HG03469 (cell line): ENCODE results near the gene ADAM12.
"Not testable (repeated sequence)": the region's sequence is repeated elsewhere in the genome, so short reads cannot be mapped to it uniquely, and the experiment has no call there.

Experiments used
- ATAC-seq: cut with Tn5 transposase; IDR thresholded peaks from one replicate; pipeline ENCODE4 v1.9.1; 2021; ENCODE audit warnings: mild to moderate bottlenecking, moderate library complexity, moderate number of reproducible peaks; ENCODE audit not compliant: unreplicated experiment

Gene ADAM12

GRCh38 chr10:126066456-126066855 lies 321.8 kb downstream of the ADAM12 start:
- ATAC-seq: no peak

DNA sequence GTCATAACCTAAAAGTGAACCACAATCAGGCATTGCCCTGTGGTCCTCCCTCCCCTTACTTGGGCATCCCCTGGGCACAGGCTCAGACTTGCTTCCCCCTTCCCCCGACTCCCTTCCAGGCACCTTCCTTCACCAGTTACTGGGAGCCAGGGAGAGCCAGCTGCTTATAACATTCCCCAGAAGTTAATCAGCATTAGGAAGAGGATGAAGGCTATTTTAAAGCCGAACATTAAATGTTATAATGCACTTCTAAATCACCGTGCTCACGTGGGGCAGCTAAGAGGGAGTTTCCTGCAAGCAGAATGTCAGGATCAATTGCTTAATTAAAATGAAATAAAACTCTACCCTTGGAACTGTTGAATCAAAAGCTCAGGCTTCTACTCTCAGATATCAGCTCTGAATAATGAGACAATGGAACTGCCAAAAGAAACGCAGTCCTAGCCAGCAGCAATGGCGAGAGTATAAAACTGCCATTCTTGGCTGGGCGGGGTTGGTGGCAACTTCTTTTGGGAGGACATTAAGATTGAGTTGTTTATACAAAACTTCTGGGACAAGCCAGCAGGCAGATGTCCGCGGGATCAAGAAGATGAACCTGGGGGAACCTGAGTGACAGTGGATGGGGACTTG lies 322.4 kb downstream of the ADAM12 start:
- no peak for ATAC-seq

GRCh38 chr10:126064512-126064911 lies 323.8 kb downstream of the ADAM12 start:
- ATAC-seq: no peak

- ATAC-seq: no peak
Measured at GRCh38 chr10:126063353-126063791, 324.9 kb downstream of the ADAM12 start.

- ATAC-seq: no peak
Measured at GRCh38 chr10:126062131-126063032, 325.9 kb downstream of the ADAM12 start.

GRCh38 chr10:126061526-126061925 lies 326.8 kb downstream of the ADAM12 start:
- no peak for ATAC-seq

GRCh38 chr10:126060261-126060931 lies 327.9 kb downstream of the ADAM12 start:
- ATAC-seq: no peak

GRCh38 chr10:126059076-126059826 lies 329.0 kb downstream of the ADAM12 start:
- no peak for ATAC-seq

DNA sequence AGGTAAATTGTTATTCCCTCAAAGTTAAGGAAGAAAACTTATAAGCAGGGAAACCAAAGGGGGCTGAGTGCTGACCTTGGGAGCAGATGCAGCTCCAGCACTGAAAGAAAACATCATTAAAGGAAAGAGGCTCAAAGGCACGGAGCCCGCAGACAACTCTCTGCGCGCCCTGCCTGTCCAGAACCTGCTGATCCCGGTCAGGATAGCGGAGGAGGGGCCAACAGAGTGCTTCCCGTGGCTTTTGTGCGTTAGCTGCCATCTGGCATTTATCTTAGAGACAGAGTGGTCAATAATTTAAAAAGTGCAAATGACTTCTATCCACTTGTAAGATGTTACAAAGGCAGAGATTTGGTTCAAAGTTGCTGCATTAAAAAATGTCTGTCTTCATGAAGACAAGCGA lies 329.8 kb downstream of the ADAM12 start:
- ATAC-seq: no peak

GRCh38 chr10:126058104-126058503 lies 330.2 kb downstream of the ADAM12 start:
- ATAC-seq: no peak

DNA sequence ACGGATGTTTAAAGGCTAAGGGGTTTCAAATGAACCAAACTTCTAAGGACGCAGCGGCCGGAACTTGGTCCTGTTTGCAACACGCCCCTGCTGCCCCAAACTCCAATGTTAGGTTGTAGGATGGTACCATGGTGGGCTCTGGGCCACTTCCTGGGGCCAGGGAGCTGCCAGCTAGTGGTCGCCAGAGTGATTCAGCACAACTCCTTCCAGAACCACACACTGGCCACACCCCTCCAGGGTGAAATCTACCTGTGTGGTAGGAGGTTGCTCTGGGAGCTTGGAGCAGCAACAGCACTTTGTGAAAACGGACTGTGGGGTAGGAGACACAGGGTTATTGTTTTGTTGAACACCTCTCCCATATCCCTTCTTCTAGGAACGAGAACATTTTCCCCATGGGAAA lies 330.8 kb downstream of the ADAM12 start:
- ATAC-seq: no peak

DNA sequence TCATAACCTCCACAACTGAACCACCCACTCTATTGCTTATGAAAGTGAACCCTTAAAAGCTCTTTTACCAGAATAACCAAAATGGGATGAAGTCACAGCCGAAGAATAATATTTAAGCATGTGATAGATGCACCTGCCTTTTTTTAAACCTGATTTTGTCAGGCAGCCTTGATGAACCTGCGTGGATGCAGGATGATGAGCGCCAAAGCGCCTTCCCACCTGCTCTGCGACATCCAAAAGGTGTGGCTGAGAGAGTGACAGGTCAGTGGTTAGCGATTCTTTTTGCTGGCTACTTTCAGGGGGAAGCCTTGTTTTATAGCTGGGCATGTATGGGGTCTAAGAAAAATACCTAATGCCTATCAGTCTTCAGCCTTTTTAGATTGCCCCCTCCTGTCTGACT lies 334.1 kb downstream of the ADAM12 start:
- ATAC-seq: no peak

- ATAC-seq: no peak
Measured at GRCh38 chr10:126052171-126052570, 336.1 kb downstream of the ADAM12 start.

DNA sequence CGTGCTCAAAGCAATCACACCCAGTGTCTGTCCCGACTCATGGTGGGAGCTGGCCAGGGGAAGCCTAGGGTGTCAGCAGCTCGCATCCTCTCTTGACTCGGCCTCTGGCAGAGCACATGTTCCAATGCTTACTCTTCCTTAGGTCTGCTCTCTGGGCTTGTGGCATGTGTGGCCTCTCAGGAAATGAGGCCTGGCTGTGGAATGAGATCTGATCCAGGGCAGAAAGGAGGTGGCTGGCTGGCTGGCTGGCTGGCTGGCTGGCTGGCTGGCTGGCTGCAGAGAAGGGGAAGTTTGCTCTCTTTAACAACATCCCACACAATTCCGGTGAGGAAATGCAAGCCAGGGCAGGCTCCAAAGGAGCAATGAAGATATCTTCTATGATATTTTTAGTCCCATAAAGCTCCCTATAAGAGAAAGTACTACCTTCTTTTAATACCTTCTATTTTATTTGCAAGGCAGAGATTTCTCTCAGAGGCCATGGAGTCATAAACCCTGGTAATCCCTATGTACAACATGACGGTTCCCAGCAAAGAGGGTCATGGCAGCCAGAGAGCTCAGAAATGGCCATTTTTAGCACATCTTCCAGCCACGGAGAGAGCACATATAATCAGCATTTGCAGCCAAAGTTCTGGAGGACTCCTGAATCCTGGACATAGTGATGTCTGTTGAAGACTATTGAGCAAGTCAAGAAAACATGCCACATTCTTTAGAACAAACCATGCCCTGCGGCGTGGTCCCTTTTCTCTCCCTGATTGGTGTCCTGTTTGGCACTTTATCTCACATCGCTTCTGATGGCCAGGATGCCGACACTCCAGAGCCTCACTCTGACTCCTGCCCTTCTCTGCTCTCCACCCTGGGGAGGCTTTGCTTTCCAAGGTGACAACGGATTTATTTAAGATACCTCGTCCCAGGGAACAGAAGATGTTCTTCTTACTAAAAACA lies 338.2 kb downstream of the ADAM12 start:
- no peak for ATAC-seq

DNA sequence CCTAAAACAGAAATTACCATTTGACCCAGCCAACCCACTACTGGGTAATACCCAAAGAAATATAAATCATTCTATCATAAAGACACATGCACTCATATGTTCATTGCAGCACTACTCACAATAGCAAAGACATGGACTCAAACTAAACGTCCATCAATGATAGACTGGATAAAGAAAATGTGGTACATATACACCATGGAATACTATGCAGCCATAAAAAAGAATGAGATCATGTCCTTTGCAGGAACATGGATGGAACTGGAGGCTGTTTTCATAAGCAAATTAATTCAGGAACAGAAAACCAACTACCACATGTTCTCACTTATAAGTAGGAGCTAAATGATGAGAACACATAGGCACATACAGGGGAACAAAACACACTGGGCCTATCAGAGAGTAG lies 340.5 kb downstream of the ADAM12 start:
- not testable (repeated sequence) for ATAC-seq

GRCh38 chr10:126046831-126047230 lies 341.4 kb downstream of the ADAM12 start:
- ATAC-seq: no peak

DNA sequence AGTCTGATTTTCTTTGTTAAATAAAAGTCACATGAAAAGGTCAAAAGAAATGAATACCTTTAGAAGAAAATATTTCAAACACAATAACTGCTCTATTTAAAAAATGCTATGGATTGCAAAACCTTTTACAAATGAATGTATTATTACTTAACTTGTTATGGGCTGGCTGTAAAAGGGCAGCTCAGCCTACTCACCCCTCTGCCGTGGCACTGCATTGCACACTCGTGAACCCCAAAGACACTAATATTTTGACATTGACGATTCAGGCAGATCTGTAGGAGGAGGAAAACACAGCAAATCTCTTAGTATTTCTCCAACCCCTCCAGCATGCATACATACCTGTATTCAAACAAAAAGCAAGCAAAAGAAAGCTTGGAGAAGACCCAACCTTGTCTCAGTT lies 342.4 kb downstream of the ADAM12 start:
- no peak for ATAC-seq

- ATAC-seq: no peak
Measured at GRCh38 chr10:126043389-126043788, 344.9 kb downstream of the ADAM12 start.

DNA sequence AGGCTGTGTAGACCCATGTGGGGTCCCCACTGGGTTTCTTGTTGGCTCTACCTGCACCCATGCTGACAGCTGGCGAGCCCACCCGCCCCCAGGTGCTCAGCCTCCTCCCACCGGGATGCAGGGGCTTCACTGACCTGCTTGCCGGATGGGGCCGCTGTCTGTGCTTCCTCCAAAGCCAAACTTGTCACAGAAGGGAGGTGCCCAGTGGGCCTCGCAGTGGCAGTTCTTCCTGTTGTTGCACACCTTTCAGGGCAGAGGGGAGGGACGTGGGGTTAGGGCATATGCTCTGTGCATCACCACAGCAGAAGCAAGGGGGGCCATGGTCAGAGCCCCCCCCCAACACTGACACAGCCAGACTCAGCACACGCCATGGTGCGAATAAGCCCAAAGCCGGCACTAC lies 345.4 kb downstream of the ADAM12 start:
- ATAC-seq: no peak

DNA sequence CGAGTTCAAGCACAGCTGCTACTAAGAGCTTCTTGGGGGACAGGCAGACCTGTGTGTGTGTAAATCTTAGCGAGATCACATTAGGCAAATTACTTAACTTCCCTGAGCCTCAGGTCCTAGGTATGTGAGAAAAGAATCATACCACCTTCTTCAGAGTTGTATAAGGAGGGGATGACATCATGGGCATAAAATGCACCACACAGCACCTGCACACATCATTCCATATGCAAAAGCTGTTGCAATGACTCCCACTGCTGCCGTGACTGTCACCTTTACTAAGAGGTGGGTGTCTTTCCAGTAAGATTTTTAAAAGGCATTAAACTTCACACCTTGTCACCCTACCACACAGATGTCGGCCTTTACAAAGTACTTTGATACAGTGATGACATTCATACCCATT lies 345.9 kb downstream of the ADAM12 start:
- no peak for ATAC-seq
